Mammary epithelial cell (primary cell): ENCODE data around the gene WDR19.

Experiments used
- EZH2 ChIP-seq: IDR thresholded peaks from 2 replicates; pipeline ENCODE4 v1.6.1; 2012; ENCODE audit warnings: low read length, inconsistent platforms, borderline replicate concordance
- TF ChIP-seq, protein P1 (sequence below), 2 donors: IDR thresholded peaks in 1 of 2; conservative IDR thresholded peaks in 1 of 2; 2 replicates each; pipeline ENCODE4 v1.5.1; 2011 to 2012; ENCODE audit warnings: inconsistent platforms in 2 of 2, low read length in 2 of 2, mild to moderate bottlenecking in 2 of 2, control low read depth in 1 of 2, low read depth in 1 of 2; ENCODE audit not compliant: insufficient read depth in 1 of 2; ENCODE audit errors: extremely low read depth in 1 of 2

DNA sequence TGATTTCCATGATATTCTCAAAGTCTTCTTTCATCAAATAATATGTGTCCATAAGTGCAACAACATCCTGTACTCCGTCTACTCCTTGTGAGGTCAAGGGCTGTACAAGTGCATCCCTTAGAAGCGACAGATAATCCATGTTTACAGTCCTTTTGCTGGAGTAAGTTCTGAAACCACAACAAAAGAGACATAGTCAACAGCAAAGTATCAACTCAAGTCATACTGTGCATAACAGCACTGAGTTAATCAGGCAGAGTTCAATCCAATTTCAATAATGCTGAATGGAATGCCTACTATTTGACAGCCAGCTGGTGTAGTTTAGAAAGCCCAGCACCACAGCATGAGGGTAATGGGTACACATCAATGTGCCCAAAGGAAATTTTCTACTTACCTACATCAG is 109.4 kb downstream of the WDR19 start:
- TF ChIP-seq, protein P1, sequence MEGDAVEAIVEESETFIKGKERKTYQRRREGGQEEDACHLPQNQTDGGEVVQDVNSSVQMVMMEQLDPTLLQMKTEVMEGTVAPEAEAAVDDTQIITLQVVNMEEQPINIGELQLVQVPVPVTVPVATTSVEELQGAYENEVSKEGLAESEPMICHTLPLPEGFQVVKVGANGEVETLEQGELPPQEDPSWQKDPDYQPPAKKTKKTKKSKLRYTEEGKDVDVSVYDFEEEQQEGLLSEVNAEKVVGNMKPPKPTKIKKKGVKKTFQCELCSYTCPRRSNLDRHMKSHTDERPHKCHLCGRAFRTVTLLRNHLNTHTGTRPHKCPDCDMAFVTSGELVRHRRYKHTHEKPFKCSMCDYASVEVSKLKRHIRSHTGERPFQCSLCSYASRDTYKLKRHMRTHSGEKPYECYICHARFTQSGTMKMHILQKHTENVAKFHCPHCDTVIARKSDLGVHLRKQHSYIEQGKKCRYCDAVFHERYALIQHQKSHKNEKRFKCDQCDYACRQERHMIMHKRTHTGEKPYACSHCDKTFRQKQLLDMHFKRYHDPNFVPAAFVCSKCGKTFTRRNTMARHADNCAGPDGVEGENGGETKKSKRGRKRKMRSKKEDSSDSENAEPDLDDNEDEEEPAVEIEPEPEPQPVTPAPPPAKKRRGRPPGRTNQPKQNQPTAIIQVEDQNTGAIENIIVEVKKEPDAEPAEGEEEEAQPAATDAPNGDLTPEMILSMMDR (conservative IDR thresholded peaks at IDR 0.05 in 1 of 2, IDR thresholded peaks at IDR 0.05 in 1 of 2; ENCODE audit: extremely low read depth in 1 of 2, insufficient read depth in 1 of 2, low read depth in 1 of 2, low read length in 2 of 2) = no peak
- TF ChIP-seq EZH2 = no peak
